ENCODE results near the gene STX17.
"Not testable (repeated sequence)": the region's sequence is repeated elsewhere in the genome, so short reads cannot be mapped to it uniquely, and the experiment has no call there.

Gene STX17

DNA sequence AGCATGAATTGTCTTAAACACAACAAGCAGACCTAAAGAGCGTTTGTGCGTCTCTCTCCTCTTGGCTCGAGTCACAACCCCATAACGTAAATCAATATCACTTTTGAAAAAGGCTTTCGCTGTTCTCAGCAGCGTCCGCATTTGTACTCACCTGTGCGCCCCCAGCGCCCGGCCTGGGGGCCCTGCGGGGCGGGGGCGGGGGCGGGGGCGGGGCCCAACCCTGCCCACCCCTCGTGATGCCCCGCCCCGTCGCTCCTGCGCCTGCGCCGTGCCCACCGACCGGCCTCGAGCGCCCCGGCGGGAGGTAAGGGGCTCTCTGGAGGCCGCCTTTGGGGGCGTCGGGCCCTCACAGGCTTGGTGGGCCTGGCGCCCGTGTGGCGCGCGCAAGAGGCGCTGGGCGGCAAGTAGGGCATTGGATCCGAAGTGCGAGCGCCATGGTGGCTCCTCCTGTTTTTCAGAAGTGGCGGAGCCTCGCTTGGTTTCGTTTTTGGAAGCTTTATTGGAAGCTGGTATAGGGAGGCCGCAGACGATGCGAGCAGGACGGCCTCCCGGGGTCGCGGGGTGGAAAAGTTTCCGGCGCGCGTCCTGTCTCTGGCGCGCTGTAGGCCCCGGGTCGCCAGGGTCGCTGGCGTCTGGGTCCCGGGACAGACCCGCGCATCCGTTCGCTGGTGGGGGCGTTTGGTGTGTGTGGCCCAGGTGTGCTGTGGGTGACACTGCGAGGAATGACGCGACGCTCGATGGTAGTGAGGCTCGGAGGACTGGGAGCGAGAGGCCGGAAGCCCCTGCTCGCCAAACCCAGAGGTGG, at the start of gene STX17:
STX17 (plus strand) TSS at position 252 of the 805 bp plus-strand sequence. CDS start 8,586 bp downstream, outside the sequence.
- in situ Hi-C loops (cut with MboI; ENCODE audit: low sequenced_read_pairs): no loop called here

DNA sequence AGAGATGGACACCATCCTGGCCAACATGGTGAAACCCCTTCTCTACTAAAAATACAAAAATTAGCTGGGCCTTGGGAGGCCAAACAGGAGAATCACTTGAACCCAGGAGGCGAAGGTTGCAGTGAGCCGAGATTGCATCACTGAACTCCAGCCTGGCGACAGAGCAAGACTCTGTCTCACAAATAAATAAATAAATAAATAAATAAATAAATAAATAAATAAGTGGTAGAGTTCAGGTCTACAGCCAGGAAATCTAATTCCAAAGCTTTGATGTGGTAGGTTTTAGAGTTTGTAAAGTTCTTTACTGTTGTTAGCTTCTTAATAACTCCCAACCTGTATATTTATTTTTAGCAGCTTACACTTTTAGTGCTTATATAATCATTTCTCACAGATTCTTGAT, 48.9 kb upstream of the STX17 start:
- in situ Hi-C loops (cut with MboI; ENCODE audit: low sequenced_read_pairs): not testable (repeated sequence)

DNA sequence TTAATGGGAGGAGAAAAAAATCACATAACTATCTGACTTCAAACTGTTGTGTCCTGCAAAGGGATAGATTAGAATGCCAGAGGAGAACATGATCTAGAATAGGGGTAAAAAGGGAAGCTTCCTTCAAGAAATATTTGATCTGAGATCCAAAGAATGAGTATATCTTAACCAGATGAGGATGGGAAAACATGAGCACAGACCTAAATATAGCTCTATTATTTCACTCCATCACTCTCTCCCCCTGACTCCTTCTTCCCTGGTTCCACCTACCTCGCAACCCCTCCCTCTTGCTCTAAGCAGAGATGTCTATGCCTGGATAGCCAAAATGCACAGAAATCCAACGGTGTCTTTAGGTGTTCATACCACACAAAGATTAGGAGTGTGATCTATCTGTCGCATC, 48.4 kb upstream of the STX17 start:
- in situ Hi-C loops (cut with MboI; ENCODE audit: low sequenced_read_pairs): no loop called here

- in situ Hi-C loops (cut with MboI; ENCODE audit: low sequenced_read_pairs): no loop called here
These were observed 47.0 kb upstream of the STX17 start for GRCh38 chr9:99859243-99859980.

DNA sequence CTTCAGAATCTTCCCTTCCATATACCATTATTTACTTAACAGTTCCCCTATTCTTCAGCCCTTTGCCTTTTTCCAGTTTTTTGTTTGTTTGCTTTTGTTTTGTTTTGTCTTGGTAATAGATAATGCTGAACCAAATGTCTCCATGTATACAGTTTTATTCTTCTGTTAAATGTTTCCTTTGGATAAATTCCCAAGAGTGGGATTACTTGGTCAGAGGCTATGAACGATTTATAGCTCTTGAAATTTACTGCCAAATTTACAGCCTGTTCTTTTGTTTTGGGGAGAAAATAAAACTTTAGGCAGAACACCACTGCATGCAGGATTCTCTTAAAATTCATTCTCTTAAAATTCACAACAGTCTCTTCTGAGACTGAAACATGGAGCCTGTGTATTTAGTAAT, 46.2 kb upstream of the STX17 start:
- in situ Hi-C loops (cut with MboI; ENCODE audit: low sequenced_read_pairs): no loop called here

GRCh38 chr9:99863955-99864354, 42.5 kb upstream of the STX17 start:
- in situ Hi-C loops (cut with MboI; ENCODE audit: low sequenced_read_pairs): no loop called here

GRCh38 chr9:99866398-99866797, 40.1 kb upstream of the STX17 start:
- in situ Hi-C loops (cut with MboI; ENCODE audit: low sequenced_read_pairs): no loop called here

DNA sequence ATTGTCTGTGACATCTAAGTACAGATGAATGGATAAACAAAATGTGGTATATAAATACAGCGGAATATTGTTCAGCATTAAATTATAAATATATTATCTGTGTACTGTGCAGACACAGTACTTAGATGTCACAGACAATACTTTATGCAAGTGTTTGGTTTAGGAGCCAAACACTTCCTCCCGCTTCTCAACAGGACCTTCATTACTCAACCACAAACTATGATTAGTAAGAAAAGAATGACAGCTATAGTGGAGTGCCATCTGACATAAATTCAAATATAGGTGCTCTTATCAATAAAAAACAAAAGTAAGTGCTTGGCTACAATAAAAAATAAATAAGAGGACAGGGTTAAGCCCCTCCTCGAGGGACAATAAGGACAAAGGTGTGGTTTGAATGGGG, 38.9 kb upstream of the STX17 start:
- in situ Hi-C loops (cut with MboI; ENCODE audit: low sequenced_read_pairs): no loop called here

- in situ Hi-C loops (cut with MboI; ENCODE audit: low sequenced_read_pairs): no loop called here
These were observed 38.5 kb upstream of the STX17 start for GRCh38 chr9:99867968-99868367.

DNA sequence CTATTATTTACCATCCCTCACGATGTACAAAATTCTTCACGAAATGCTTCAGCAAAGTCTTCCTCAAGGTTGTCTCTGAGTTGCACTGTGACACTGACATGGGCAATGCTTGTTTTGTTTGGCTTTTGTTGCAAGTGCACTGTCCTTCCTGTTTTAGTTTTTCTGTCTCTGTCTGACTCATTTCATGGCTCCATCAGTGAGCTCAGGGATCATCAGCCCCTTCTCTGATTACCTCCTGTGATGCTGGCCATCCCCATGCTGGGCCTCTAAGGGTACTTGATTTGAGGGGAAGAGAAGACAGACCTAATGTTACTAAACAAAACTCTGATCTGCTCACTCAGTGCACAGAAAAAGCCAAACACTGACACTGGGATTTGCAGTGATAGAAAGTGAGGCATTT, 37.6 kb upstream of the STX17 start:
- in situ Hi-C loops (cut with MboI; ENCODE audit: low sequenced_read_pairs): no loop called here

DNA sequence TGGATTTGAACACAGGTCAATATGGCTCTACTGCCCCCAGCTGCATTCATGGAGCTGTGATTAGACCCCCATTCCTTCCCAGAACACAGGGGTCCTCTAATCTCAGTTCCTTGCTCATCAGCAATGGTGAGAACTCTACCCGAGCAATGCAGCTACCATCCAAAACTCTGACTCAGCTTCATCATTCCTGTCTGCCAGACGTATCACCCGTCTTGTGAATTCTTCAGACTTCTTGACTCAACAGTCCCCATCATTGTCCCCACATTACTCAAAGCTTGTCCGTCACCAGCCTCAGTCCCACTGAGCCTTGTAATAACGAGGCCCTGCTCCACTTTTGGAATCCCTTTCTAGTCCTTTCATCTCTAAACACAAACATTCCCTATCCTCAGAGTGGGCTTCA, 36.3 kb upstream of the STX17 start:
- in situ Hi-C loops (cut with MboI; ENCODE audit: low sequenced_read_pairs): no loop called here

- in situ Hi-C loops (cut with MboI; ENCODE audit: low sequenced_read_pairs): no loop called here
These were observed 32.9 kb upstream of the STX17 start for GRCh38 chr9:99873531-99873930.

- in situ Hi-C loops (cut with MboI; ENCODE audit: low sequenced_read_pairs): no loop called here
These were observed 32.4 kb upstream of the STX17 start for GRCh38 chr9:99873943-99874584.

DNA sequence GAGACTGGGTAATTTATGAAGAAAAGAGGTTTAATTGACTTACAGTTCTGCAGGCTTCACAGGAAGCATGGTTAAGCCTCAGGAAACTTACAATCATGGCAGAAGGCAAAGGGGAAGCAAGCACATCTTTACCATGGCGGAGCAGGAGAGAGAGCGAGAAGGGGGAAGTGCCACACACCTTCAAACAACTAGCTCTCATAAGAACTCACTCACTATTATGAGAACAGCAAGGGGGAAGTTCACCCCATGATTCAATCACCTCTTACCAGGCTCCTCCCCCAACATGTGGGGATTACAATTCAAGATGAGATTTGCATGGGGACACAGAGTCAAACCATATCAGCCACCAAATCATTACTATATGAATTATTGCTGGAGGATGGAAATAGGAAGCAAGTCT, 30.3 kb upstream of the STX17 start:
- in situ Hi-C loops (cut with MboI; ENCODE audit: low sequenced_read_pairs): no loop called here

DNA sequence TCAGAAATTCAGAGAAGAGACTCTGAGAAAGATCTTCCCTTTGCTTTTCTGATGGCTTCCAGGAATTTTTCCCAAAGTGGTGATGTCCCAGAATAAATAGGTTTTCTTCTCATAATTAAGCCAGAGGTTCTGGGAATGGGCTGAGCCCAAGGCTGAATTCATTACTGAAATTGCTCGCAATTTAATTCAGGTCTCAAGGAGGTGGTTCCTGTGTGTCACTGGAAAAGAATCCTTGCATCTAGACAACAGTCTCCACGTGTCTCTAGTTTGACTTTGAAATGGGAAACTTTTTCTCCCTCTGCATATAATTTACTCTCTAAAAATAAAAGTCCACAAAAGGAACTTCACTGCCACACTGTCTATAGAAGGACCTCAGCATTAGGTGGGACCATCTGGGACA, 27.8 kb upstream of the STX17 start:
- in situ Hi-C loops (cut with MboI; ENCODE audit: low sequenced_read_pairs): no loop called here

DNA sequence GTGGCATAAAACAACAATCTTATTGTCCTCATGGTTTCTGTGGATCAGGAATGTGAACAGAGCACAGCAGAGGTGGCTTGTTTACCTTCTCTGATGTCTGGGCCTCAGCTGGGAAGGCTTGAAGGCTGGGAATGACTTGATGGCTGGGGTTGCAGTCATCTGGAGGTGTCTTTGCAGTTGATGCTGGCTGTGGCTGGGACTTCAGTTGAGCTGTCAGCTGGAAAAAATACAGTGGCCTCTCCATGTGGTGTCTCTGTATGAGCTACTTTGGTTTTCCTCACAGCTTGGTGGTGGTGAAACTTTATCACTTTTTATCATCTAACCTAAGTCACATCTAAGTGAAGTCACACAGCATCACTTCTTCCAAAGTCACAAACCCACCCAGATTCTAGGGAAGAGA, 24.7 kb upstream of the STX17 start:
- in situ Hi-C loops (cut with MboI; ENCODE audit: low sequenced_read_pairs): no loop called here

GRCh38 chr9:99885747-99886146, 20.7 kb upstream of the STX17 start:
- in situ Hi-C loops (cut with MboI; ENCODE audit: low sequenced_read_pairs): no loop called here

GRCh38 chr9:99889120-99889519, 17.3 kb upstream of the STX17 start:
- in situ Hi-C loops (cut with MboI; ENCODE audit: low sequenced_read_pairs): no loop called here

DNA sequence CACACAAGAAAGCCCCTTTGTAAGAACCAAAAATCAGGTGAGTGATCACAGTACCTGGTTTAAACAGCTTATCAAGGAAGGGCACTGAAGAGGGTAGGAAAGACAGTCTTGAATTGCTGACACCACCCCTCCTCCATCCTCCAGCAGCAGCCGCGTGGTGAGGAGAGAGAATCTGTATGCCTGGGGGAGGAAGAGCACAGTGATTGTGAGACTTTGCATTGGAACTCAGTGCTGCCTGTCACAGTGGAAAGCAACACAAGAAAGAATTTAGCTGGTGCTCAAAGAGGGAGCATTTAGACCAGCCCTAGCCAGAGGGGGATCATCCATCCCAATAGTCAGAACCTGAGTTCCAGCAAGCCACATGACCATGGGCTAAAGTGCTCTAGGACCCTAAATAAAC, 11.6 kb upstream of the STX17 start:
- in situ Hi-C loops (cut with MboI; ENCODE audit: low sequenced_read_pairs): no loop called here

GRCh38 chr9:99895510-99895909, 10.9 kb upstream of the STX17 start:
- in situ Hi-C loops (cut with MboI; ENCODE audit: low sequenced_read_pairs): no loop called here

DNA sequence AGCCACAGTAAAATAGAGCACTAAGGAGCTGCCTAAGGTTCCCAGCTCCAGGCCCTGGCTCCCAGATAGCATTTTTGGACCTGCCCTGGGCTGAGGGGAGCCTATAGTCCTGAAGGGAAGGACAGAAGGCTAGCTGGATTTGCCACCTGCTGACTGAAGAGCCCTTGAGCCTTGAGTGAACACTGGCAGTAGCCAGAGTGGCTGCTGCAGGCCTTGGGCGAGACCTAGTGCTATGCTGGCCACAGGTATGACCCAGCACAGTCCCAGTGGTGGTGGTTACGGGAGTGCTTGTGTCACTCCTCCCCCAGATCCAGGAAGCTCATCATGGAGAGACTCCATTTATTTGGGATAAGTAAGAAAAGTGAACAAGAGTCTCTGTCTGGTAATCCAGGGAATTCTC, 10.3 kb upstream of the STX17 start:
- in situ Hi-C loops (cut with MboI; ENCODE audit: low sequenced_read_pairs): no loop called here

GRCh38 chr9:99903393-99903792, 3.1 kb upstream of the STX17 start:
- in situ Hi-C loops (cut with MboI; ENCODE audit: low sequenced_read_pairs): no loop called here
